SU-DHL-6 (cell line): ENCODE data around the gene SLC35A3.

ENCODE experiments used
- CTCF ChIP-seq: fragments of 200-600 bp; sonication (generic); IDR thresholded peaks from one replicate; pipeline ENCODE4 v1.5.1; 2017; ENCODE audit warnings: antibody characterized with exemption, mild to moderate bottlenecking, low read length, moderate library complexity; ENCODE audit not compliant: insufficient read depth, poor library complexity, severe bottlenecking
- EZH2phosphoT487 ChIP-seq: fragments of 200-600 bp; sonication (generic), shearing (Covaris generic); conservative IDR thresholded peaks from 2 replicates; pipeline ENCODE4 v1.6.1; 2018; ENCODE audit warnings: mild to moderate bottlenecking, antibody characterized with exemption, low read length, moderate library complexity, mixed read lengths

GRCh38 chr1:100034470-100034869 is 64.7 kb downstream of the SLC35A3 start:
- TF ChIP-seq EZH2phosphoT487 = no peak
- TF ChIP-seq CTCF = peak; percentile 32
